Measurements from ENCODE around the gene OR5AS1. TPM values are rescaled to one million over a fixed set of nuclear protein-coding genes. Genes with fewer than 3 reads are reported as not detected.

The OR5AS1 gene
- total RNA-seq (not detected), total RNA-seq (0 to 0.09 (median 0) reads per million in 29 experiments)
- total RNA-seq (2013) = not detected

GRCh38 chr11:56027354-56027753, at the start of gene OR5AS1:
Gene OR5AS1 (plus strand): TSS chr11:56027654. CDS start chr11:56030419, 2,765 bp downstream.
- no peaks in the 10 kb centered on the region for H3K36me3 Mint-ChIP-seq
- Histone ChIP-seq H3K36me3 (ENCODE audit: control insufficient read depth in 2 of 2, extremely low read depth in 1 of 2, insufficient read depth in 1 of 2, low read length in 1 of 2) (no peaks in the 10 kb centered on the region), H3K9me3 (no peaks in the 10 kb centered on the region), H3K27me3 (replicated peaks in 1 of 2; ENCODE audit: control insufficient read depth in 2 of 2, extremely low read depth in 1 of 2, insufficient read depth in 2 of 2, low read length in 1 of 2) (no peaks in the 10 kb centered on the region), H3K27ac (ENCODE audit: low read length) (no peak within 1 kb of the TSS), H3K4me3 (ENCODE audit: control insufficient read depth in 1 of 2, extremely low read depth in 1 of 2, low read length in 1 of 2) (no peak within 1 kb of the TSS), H3K4me1 (ENCODE audit: control insufficient read depth in 1 of 2, extremely low read depth in 1 of 2, insufficient read depth in 2 of 2, low read length in 2 of 2) (no peaks in the 10 kb centered on the region)
- H3K9me3 Mint-ChIP-seq = peaks cover 7 to 23% (median 22%) of the 10 kb centered on the region in 3 donors
- no peak within 1 kb of the TSS for H3K27ac Mint-ChIP-seq
- ChIA-PET POLR2A (interaction anchor here in 1 of 2 donors (0.6 kb wide), 1 partner anchor 12 kb away, joined by 3 read pairs; no protein-coding TSS in a partner anchor), CTCF (no interaction called here)
- ATAC-seq (replicated peaks in 1 of 4) (no peak), DNase-seq (no peak)
- H3K27me3 Mint-ChIP-seq = no peaks in the 10 kb centered on the region
- no peak within 1 kb of the TSS for H3K4me3 Mint-ChIP-seq
- no peaks in the 10 kb centered on the region for H3K4me1 Mint-ChIP-seq

GRCh38 chr11:55994525-55994924, 32.9 kb upstream of the OR5AS1 start, which contains the start of gene OR5F1:
Gene OR5F1 (minus strand): TSS chr11:55994625. CDS start chr11:55994625, 0 bp downstream.
- DNase-seq (no peak), ATAC-seq (replicated peaks in 1 of 4) (no peak)
- no peaks in the 10 kb centered on the region for H3K4me1 Mint-ChIP-seq
- Histone ChIP-seq H3K27ac (ENCODE audit: low read length) (no peak within 1 kb of the TSS), H3K36me3 (ENCODE audit: control insufficient read depth in 2 of 2, extremely low read depth in 1 of 2, insufficient read depth in 1 of 2, low read length in 1 of 2) (no peaks in the 10 kb centered on the region), H3K4me1 (ENCODE audit: control insufficient read depth in 1 of 2, extremely low read depth in 1 of 2, insufficient read depth in 2 of 2, low read length in 2 of 2) (no peaks in the 10 kb centered on the region), H3K9me3 (no peaks in the 10 kb centered on the region), H3K4me3 (ENCODE audit: control insufficient read depth in 1 of 2, extremely low read depth in 1 of 2, low read length in 1 of 2) (no peak within 1 kb of the TSS), H3K27me3 (replicated peaks in 1 of 2; ENCODE audit: control insufficient read depth in 2 of 2, extremely low read depth in 1 of 2, insufficient read depth in 2 of 2, low read length in 1 of 2) (no peaks in the 10 kb centered on the region)
- POLR2A ChIA-PET = interaction anchor here in 1 of 2 donors (0.6 kb wide), 1 partner anchor 50 kb away, joined by 3 read pairs; no protein-coding TSS in a partner anchor
- CTCF ChIA-PET = no interaction called here
- H3K4me3 Mint-ChIP-seq = no peak within 1 kb of the TSS
- peaks cover 13 to 31% (median 23%) of the 10 kb centered on the region in 3 donors for H3K9me3 Mint-ChIP-seq
- no peaks in the 10 kb centered on the region for H3K36me3 Mint-ChIP-seq
- H3K27ac Mint-ChIP-seq = no peak within 1 kb of the TSS
- H3K27me3 Mint-ChIP-seq = no peaks in the 10 kb centered on the region
- no CpG with 5 or more reads among the region's 2 CpGs for WGBS (ENCODE audit: insufficient coverage)

GRCh38 chr11:56010716-56011115, 16.7 kb upstream of the OR5AS1 start:
- ChIA-PET CTCF (interaction anchor here in 1 of 2 donors (0.6 to 0.7 kb wide), 2 partner anchors 27 to 47 kb away, joined by 4 to 5 read pairs; no protein-coding TSS in a partner anchor), POLR2A (no interaction called here)
- H3K9me3 ChIP-seq = peaks cover 3% of the 10 kb centered on the region
- H3K4me1 Mint-ChIP-seq = no peaks in the 10 kb centered on the region
- H3K4me3 Mint-ChIP-seq = no peak overlapping the region
- no peaks in the 10 kb centered on the region for H3K27me3 ChIP-seq (replicated peaks in 1 of 2; ENCODE audit: control insufficient read depth in 2 of 2, extremely low read depth in 1 of 2, insufficient read depth in 2 of 2, low read length in 1 of 2)
- H3K4me1 ChIP-seq (ENCODE audit: control insufficient read depth in 1 of 2, extremely low read depth in 1 of 2, insufficient read depth in 2 of 2, low read length in 2 of 2) = no peaks in the 10 kb centered on the region
- H3K36me3 Mint-ChIP-seq = no peaks in the 10 kb centered on the region
- peaks cover 14 to 19% (median 15%) of the 10 kb centered on the region in 3 donors for H3K9me3 Mint-ChIP-seq
- H3K27me3 Mint-ChIP-seq = no peaks in the 10 kb centered on the region
- no peak for ATAC-seq (replicated peaks in 1 of 4)
- DNase-seq = no peak
- H3K27ac Mint-ChIP-seq = no peak overlapping the region
- no peaks in the 10 kb centered on the region for H3K36me3 ChIP-seq (ENCODE audit: control insufficient read depth in 2 of 2, extremely low read depth in 1 of 2, insufficient read depth in 1 of 2, low read length in 1 of 2)
- H3K4me3 ChIP-seq (ENCODE audit: control insufficient read depth in 1 of 2, extremely low read depth in 1 of 2, low read length in 1 of 2) = no peak overlapping the region
- no peak overlapping the region for H3K27ac ChIP-seq (ENCODE audit: low read length)

GRCh38 chr11:56013805-56014204, 13.6 kb upstream of the OR5AS1 start:
- peaks cover 14 to 22% (median 15%) of the 10 kb centered on the region in 3 donors for H3K9me3 Mint-ChIP-seq
- ATAC-seq (replicated peaks in 1 of 4) = no peak
- H3K4me1 Mint-ChIP-seq = no peaks in the 10 kb centered on the region
- H3K27ac ChIP-seq (ENCODE audit: low read length) = no peak overlapping the region
- no peaks in the 10 kb centered on the region for H3K27me3 Mint-ChIP-seq
- H3K36me3 ChIP-seq (ENCODE audit: control insufficient read depth in 2 of 2, extremely low read depth in 1 of 2, insufficient read depth in 1 of 2, low read length in 1 of 2) = no peaks in the 10 kb centered on the region
- H3K9me3 ChIP-seq = peaks cover 3% of the 10 kb centered on the region
- H3K27me3 ChIP-seq (replicated peaks in 1 of 2; ENCODE audit: control insufficient read depth in 2 of 2, extremely low read depth in 1 of 2, insufficient read depth in 2 of 2, low read length in 1 of 2) = no peaks in the 10 kb centered on the region
- ChIA-PET CTCF (no interaction called here), POLR2A (interaction anchor here in 1 of 2 donors (1.2 kb wide), 1 partner anchor 9 kb away, joined by 3 read pairs; no protein-coding TSS in a partner anchor)
- no peak for DNase-seq
- no peak overlapping the region for H3K4me3 ChIP-seq (ENCODE audit: control insufficient read depth in 1 of 2, extremely low read depth in 1 of 2, low read length in 1 of 2)
- H3K4me3 Mint-ChIP-seq = no peak overlapping the region
- no CpG with 5 or more reads among the region's 2 CpGs for WGBS (ENCODE audit: insufficient coverage)
- no peak overlapping the region for H3K27ac Mint-ChIP-seq
- H3K4me1 ChIP-seq (ENCODE audit: control insufficient read depth in 1 of 2, extremely low read depth in 1 of 2, insufficient read depth in 2 of 2, low read length in 2 of 2) = no peaks in the 10 kb centered on the region
- H3K36me3 Mint-ChIP-seq = no peaks in the 10 kb centered on the region

GRCh38 chr11:56045538-56045937, 18.1 kb downstream of the OR5AS1 start:
- POLR2A ChIA-PET = no interaction called here
- Mint-ChIP-seq H3K27ac (no peak overlapping the region), H3K4me1 (no peaks in the 10 kb centered on the region), H3K27me3 (no peaks in the 10 kb centered on the region), H3K4me3 (no peak overlapping the region), H3K36me3 (no peaks in the 10 kb centered on the region), H3K9me3 (peaks cover 14 to 23% (median 15%) of the 10 kb centered on the region in 3 donors)
- no peak for ATAC-seq (replicated peaks in 1 of 4)
- H3K27me3 ChIP-seq (replicated peaks in 1 of 2; ENCODE audit: control insufficient read depth in 2 of 2, extremely low read depth in 1 of 2, insufficient read depth in 2 of 2, low read length in 1 of 2) = no peaks in the 10 kb centered on the region
- no peaks in the 10 kb centered on the region for H3K9me3 ChIP-seq
- WGBS (ENCODE audit: insufficient coverage) = 38% methylated on average over 1 of the region's 1 CpG
- DNase-seq = no peak
- no peak overlapping the region for H3K27ac ChIP-seq (ENCODE audit: low read length)
- H3K36me3 ChIP-seq (ENCODE audit: control insufficient read depth in 2 of 2, extremely low read depth in 1 of 2, insufficient read depth in 1 of 2, low read length in 1 of 2) = no peaks in the 10 kb centered on the region
- no peaks in the 10 kb centered on the region for H3K4me1 ChIP-seq (ENCODE audit: control insufficient read depth in 1 of 2, extremely low read depth in 1 of 2, insufficient read depth in 2 of 2, low read length in 2 of 2)
- CTCF ChIA-PET = no interaction called here
- H3K4me3 ChIP-seq (ENCODE audit: control insufficient read depth in 1 of 2, extremely low read depth in 1 of 2, low read length in 1 of 2) = no peak overlapping the region

- Mint-ChIP-seq H3K4me3 (no peak overlapping the region), H3K9me3 (peaks cover 8 to 23% (median 13%) of the 10 kb centered on the region in 3 donors), H3K27me3 (no peaks in the 10 kb centered on the region), H3K27ac (no peak overlapping the region), H3K36me3 (no peaks in the 10 kb centered on the region), H3K4me1 (no peaks in the 10 kb centered on the region)
- no peaks in the 10 kb centered on the region for H3K36me3 ChIP-seq (ENCODE audit: control insufficient read depth in 2 of 2, extremely low read depth in 1 of 2, insufficient read depth in 1 of 2, low read length in 1 of 2)
- no peak for DNase-seq
- H3K27ac ChIP-seq (ENCODE audit: low read length) = no peak overlapping the region
- WGBS (ENCODE audit: insufficient coverage) = no CpG with 5 or more reads among the region's 4 CpGs
- H3K4me3 ChIP-seq (ENCODE audit: control insufficient read depth in 1 of 2, extremely low read depth in 1 of 2, low read length in 1 of 2) = no peak overlapping the region
- CTCF ChIA-PET = no interaction called here
- H3K27me3 ChIP-seq (replicated peaks in 1 of 2; ENCODE audit: control insufficient read depth in 2 of 2, extremely low read depth in 1 of 2, insufficient read depth in 2 of 2, low read length in 1 of 2) = no peaks in the 10 kb centered on the region
- no peak for ATAC-seq (replicated peaks in 1 of 4)
- POLR2A ChIA-PET = no interaction called here
- H3K9me3 ChIP-seq = no peaks in the 10 kb centered on the region
- H3K4me1 ChIP-seq (ENCODE audit: control insufficient read depth in 1 of 2, extremely low read depth in 1 of 2, insufficient read depth in 2 of 2, low read length in 2 of 2) = no peaks in the 10 kb centered on the region
Observed at GRCh38 chr11:56048480-56048879, 21.0 kb downstream of the OR5AS1 start.

GRCh38 chr11:56049487-56049886, 22.0 kb downstream of the OR5AS1 start:
- Mint-ChIP-seq H3K4me1 (no peaks in the 10 kb centered on the region), H3K4me3 (no peak overlapping the region), H3K27me3 (no peaks in the 10 kb centered on the region), H3K27ac (no peak overlapping the region), H3K9me3 (peaks cover 9 to 22% (median 20%) of the 10 kb centered on the region in 3 donors), H3K36me3 (no peaks in the 10 kb centered on the region)
- Histone ChIP-seq H3K27ac (ENCODE audit: low read length) (no peak overlapping the region), H3K4me3 (ENCODE audit: control insufficient read depth in 1 of 2, extremely low read depth in 1 of 2, low read length in 1 of 2) (no peak overlapping the region), H3K9me3 (no peaks in the 10 kb centered on the region), H3K36me3 (ENCODE audit: control insufficient read depth in 2 of 2, extremely low read depth in 1 of 2, insufficient read depth in 1 of 2, low read length in 1 of 2) (no peaks in the 10 kb centered on the region), H3K4me1 (ENCODE audit: control insufficient read depth in 1 of 2, extremely low read depth in 1 of 2, insufficient read depth in 2 of 2, low read length in 2 of 2) (no peaks in the 10 kb centered on the region), H3K27me3 (replicated peaks in 1 of 2; ENCODE audit: control insufficient read depth in 2 of 2, extremely low read depth in 1 of 2, insufficient read depth in 2 of 2, low read length in 1 of 2) (no peaks in the 10 kb centered on the region)
- WGBS (ENCODE audit: insufficient coverage) = 80% methylated on average over 1 of the region's 2 CpGs
- ATAC-seq (replicated peaks in 1 of 4) (no peak), DNase-seq (no peak)
- CTCF ChIA-PET = no interaction called here
- POLR2A ChIA-PET = no interaction called here
